ENCODE results near the gene CHST2.

Gene CHST2

GRCh38 chr3:143170074-143170473 lies 50.5 kb downstream of the CHST2 start:
- no peak for DNase-seq

DNA sequence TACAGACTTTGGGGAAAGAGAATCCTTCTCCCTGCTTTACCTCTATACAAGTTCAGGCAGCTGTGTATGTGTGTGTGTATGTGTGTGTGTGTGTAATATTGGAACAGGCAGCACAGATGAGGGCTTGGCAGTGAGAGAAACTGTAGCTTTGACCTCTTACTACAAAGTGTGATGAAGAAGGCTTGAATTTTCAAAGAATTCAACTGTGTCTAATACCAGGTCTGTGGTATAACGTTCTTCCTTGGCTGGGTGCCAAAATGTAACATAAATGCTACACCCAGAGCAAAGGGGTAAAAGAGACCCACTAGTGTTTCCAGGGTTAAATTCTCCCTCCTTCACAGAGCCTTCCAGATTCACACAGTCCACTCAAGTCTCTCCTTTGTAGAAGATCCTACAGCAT lies 51.1 kb downstream of the CHST2 start:
- DNase-seq: no peak

DNA sequence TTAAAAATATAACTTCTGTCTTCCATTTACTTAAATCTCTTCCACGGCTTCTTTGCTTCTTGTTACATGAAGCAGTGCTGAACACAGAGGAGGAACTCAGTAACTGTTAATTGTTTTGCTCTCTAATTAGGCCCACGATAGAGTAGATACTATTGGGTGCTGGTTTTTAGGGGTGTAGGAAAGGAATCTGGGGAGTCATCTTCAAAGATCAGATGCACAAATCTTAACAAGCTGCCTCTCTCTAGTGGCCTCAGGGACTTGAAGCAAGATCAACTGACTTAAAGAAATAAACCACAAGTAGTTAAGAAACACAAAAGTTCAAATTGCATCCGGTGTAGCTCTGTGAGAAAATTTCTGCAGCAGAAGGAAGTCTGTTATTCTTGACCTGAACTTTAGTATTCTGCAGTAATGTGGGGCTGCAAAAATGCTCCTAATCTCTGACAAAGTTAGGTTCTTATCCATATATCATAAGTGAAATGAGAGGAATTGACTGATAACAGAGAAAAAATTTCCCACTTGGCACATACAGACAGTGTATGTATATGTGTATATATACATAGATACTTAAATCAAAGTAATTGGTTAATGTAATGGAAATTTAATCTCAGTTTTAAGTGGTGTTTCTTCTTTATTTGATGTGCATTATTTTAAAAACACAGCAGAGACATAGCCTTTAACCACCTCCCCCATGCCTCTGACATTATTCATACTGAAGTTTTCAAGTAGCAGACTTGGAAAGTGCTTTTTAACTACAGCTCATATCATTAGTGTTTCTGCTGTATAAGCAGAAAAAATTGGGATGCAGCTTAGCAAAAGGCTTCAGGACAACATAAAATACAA lies 51.8 kb downstream of the CHST2 start:
- DNase-seq: no peak

DNA sequence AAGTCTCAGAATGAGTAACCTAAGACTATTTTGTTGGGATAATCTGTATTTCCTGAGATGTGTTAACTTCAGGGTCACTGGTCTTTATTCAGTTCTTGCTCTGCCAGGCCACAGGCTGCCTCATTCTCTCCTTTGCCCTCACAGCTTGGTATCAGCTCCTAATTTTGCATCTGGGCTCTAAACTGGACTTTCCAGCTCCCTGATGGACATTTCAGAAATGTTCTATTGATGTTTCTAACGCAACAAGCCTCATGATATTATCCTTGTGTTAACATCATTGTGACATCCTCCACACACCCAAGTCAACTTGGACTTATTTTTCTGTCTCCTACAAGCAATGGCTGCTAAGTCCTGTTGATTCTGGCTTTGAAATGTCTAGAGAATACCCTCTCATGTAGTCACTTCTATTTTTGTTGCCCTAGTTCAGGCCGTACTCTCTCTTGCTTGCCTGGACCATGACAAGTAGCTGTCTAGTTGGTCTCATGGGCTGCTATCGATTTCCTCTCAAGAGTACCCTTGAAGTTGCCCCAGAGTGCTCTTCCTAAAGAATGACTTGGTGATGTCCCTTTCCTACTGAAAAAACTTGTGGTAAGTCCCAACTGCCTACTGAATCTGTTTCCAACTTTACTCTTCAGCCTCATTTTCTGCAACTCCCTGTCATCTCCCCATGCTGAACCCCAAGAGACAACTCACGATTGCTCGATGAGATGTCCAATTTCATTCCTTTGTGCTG lies 52.7 kb downstream of the CHST2 start:
- no peak for DNase-seq

DNA sequence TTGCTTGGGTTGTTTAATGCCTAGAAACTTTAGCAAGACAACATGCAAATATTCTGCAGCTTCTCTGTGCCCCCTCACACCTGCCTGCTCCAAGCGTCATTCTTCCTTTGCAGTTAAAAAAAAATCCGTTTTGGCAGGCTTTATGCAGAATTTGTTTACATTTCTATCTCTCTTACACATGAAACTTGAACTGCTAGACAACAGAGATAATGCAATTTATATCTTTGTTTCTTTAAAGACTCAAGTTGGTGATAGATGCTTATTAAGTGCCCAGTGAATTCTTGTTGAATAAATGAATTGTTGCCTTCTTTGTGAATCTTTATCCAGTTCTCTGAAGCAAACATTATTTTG lies 53.2 kb downstream of the CHST2 start:
- DNase-seq: no peak

DNA sequence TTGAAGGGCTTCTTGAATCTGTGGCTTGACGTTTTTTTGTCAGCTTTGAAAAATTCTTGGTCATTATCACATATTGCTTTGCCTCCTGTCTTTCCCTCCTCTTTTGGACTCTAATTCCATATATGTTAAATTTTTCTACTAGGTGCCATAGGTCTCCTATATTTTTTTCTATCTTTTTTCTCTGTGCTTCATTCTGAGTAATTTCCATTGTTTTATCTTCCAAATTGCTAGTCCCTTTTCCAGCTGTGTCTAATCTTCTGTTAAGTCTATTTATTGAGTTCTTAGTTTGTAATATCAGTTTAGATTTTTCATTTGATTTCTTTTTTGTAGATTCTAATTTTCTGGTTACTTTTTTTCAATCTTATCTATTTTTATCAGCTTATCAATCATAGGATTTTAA lies 53.7 kb downstream of the CHST2 start:
- DNase-seq: no peak
